GM12864 (cell line): ENCODE results near the gene HYAL3.

Experiments used
- DNase-seq: peaks from one replicate; pipeline ENCODE4 v3.0.0-alpha.2; 2011; ENCODE audit warnings: low read depth
- H3K4me3 ChIP-seq: 2 replicates; pipeline ENCODE4 v1.5.1; 2011; ENCODE audit warnings: mild to moderate bottlenecking, low read depth, low read length, control low read depth
- TF ChIP-seq, protein P1 (sequence below): IDR thresholded peaks from 2 replicates; pipeline ENCODE4 v1.5.1; 2011; ENCODE audit warnings: low read depth, mild to moderate bottlenecking, moderate library complexity, low read length, control low read depth, inconsistent platforms; ENCODE audit errors: missing control alignments

HYAL3 gene

GRCh38 chr3:50336452-50337174 is 37.4 kb upstream of the HYAL3 start:
- no peak for DNase-seq
- peak overlapping the region; percentile 91 for H3K4me3 ChIP-seq
- TF ChIP-seq, protein P1, sequence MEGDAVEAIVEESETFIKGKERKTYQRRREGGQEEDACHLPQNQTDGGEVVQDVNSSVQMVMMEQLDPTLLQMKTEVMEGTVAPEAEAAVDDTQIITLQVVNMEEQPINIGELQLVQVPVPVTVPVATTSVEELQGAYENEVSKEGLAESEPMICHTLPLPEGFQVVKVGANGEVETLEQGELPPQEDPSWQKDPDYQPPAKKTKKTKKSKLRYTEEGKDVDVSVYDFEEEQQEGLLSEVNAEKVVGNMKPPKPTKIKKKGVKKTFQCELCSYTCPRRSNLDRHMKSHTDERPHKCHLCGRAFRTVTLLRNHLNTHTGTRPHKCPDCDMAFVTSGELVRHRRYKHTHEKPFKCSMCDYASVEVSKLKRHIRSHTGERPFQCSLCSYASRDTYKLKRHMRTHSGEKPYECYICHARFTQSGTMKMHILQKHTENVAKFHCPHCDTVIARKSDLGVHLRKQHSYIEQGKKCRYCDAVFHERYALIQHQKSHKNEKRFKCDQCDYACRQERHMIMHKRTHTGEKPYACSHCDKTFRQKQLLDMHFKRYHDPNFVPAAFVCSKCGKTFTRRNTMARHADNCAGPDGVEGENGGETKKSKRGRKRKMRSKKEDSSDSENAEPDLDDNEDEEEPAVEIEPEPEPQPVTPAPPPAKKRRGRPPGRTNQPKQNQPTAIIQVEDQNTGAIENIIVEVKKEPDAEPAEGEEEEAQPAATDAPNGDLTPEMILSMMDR: no peak

DNA sequence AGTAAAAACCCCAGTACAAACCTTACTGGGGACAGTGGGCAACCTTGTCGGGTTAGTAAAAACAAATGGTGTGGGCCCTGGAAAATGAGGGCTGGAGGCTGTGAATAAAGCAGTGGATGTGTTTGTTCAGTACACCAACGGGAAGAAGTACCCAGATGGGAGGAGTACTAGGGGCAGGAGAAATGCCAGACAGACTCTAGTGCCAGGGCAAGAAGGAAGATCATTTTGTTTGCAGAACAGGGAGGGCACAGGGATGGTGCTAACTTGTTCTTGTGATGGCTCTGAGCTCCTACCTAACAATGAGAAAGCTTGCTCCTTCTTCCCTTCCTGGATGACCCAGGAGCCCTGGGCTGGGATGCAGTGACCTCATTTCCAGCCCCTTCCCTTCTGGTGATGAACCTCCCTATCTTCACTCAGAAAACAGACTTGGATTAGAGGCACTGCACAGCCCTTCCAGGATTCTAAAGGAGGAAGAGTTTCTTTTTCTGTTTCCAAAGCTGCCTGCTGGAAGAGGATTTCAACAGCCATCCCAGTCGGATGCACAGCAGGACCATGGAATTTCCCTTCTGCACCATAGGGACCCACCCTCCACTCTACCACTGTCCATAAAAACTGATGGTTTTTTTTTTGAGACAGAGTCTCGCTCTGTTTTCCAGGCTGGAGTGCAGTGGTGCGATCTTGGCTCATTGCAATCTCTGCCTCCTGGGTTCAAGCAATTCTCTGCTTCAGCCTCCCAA is 35.3 kb upstream of the HYAL3 start:
- no peak overlapping the region for H3K4me3 ChIP-seq

GRCh38 chr3:50333744-50334328 is 34.6 kb upstream of the HYAL3 start:
- TF ChIP-seq, protein P1: no peak
- DNase-seq: no peak
- H3K4me3 ChIP-seq: no peak overlapping the region

More for the DNA sequence above, 35.3 kb upstream of the HYAL3 start:
- TF ChIP-seq, protein P1: no peak
- DNase-seq: no peak

- no peak for DNase-seq
- TF ChIP-seq, protein P1: no peak
- no peak overlapping the region for H3K4me3 ChIP-seq
These were observed 32.2 kb upstream of the HYAL3 start for GRCh38 chr3:50331364-50331907.

GRCh38 chr3:50330330-50330729 is 31.1 kb upstream of the HYAL3 start:
- no peak for DNase-seq
- H3K4me3 ChIP-seq: no peak overlapping the region
- TF ChIP-seq, protein P1: no peak

- DNase-seq: peak; percentile 89
- TF ChIP-seq, protein P1: no peak
- H3K4me3 ChIP-seq: peak within 1 kb of the TSS; percentile 89
These were observed 28.9 kb upstream of the HYAL3 start, which contains the start of gene TUSC2 for GRCh38 chr3:50327943-50328691. TUSC2 (minus strand) TSS chr3:50328223; CDS start chr3:50328099, 124 bp downstream.
